ENCODE results near the gene MYO5B. TPM values are rescaled to one million over a fixed set of nuclear protein-coding genes. Genes with fewer than 3 reads are reported as not detected.

Gene MYO5B
- total and polyA plus RNA-seq, 9 donors = 0.83 to 3.3 (median 1.3) TPM

GRCh38 chr18:49967636-49968313 lies 227.2 kb downstream of the MYO5B start:
- no peaks in the 10 kb centered on the region for H3K27me3 ChIP-seq (ENCODE audit: control insufficient read depth, insufficient read depth, low read length)
- H3K27ac ChIP-seq (ENCODE audit: low read length) = no peak overlapping the region
- 68% methylated on average over 4 of the region's 7 CpGs for WGBS (ENCODE audit: insufficient coverage)
- H3K36me3 ChIP-seq (ENCODE audit: control insufficient read depth, insufficient read depth, low read length) = no peaks in the 10 kb centered on the region
- H3K9me3 ChIP-seq (replicated peaks; ENCODE audit: control insufficient read depth, low read depth, low read length) = no peaks in the 10 kb centered on the region
- DNase-seq = peak; percentile 27
- H3K4me1 ChIP-seq (ENCODE audit: control insufficient read depth, insufficient read depth, low read length) = no peaks in the 10 kb centered on the region
- H3K4me3 ChIP-seq (ENCODE audit: low read length) = no peak overlapping the region

GRCh38 chr18:49967171-49967570 lies 227.8 kb downstream of the MYO5B start:
- Histone ChIP-seq H3K27me3 (ENCODE audit: control insufficient read depth, insufficient read depth, low read length) (no peaks in the 10 kb centered on the region), H3K27ac (ENCODE audit: low read length) (no peak overlapping the region), H3K36me3 (ENCODE audit: control insufficient read depth, insufficient read depth, low read length) (no peaks in the 10 kb centered on the region), H3K9me3 (replicated peaks; ENCODE audit: control insufficient read depth, low read depth, low read length) (no peaks in the 10 kb centered on the region), H3K4me3 (ENCODE audit: low read length) (no peak overlapping the region), H3K4me1 (ENCODE audit: control insufficient read depth, insufficient read depth, low read length) (no peaks in the 10 kb centered on the region)
- WGBS (ENCODE audit: insufficient coverage) = no CpG with 5 or more reads among the region's 4 CpGs
- no peak for DNase-seq

- no peaks in the 10 kb centered on the region for H3K36me3 ChIP-seq (ENCODE audit: control insufficient read depth, insufficient read depth, low read length)
- no peaks in the 10 kb centered on the region for H3K27me3 ChIP-seq (ENCODE audit: control insufficient read depth, insufficient read depth, low read length)
- H3K9me3 ChIP-seq (replicated peaks; ENCODE audit: control insufficient read depth, low read depth, low read length) = no peaks in the 10 kb centered on the region
- H3K4me1 ChIP-seq (ENCODE audit: control insufficient read depth, insufficient read depth, low read length) = no peaks in the 10 kb centered on the region
- no peak overlapping the region for H3K4me3 ChIP-seq (ENCODE audit: low read length)
- H3K27ac ChIP-seq (ENCODE audit: low read length) = no peak overlapping the region
- DNase-seq = no peak
- WGBS (ENCODE audit: insufficient coverage) = no CpG with 5 or more reads among the region's 3 CpGs
These were observed 228.9 kb downstream of the MYO5B start for GRCh38 chr18:49966090-49966489.

GRCh38 chr18:49963217-49963616 lies 231.7 kb downstream of the MYO5B start:
- Histone ChIP-seq H3K27ac (ENCODE audit: low read length) (no peak overlapping the region), H3K36me3 (ENCODE audit: control insufficient read depth, insufficient read depth, low read length) (no peaks in the 10 kb centered on the region), H3K27me3 (ENCODE audit: control insufficient read depth, insufficient read depth, low read length) (no peaks in the 10 kb centered on the region), H3K4me3 (ENCODE audit: low read length) (no peak overlapping the region), H3K9me3 (replicated peaks; ENCODE audit: control insufficient read depth, low read depth, low read length) (no peaks in the 10 kb centered on the region), H3K4me1 (ENCODE audit: control insufficient read depth, insufficient read depth, low read length) (no peaks in the 10 kb centered on the region)
- WGBS (ENCODE audit: insufficient coverage) = 87% methylated on average over 4 of the region's 4 CpGs
- no peak for DNase-seq

GRCh38 chr18:49961271-49961670 lies 233.7 kb downstream of the MYO5B start:
- Histone ChIP-seq H3K36me3 (ENCODE audit: control insufficient read depth, insufficient read depth, low read length) (no peaks in the 10 kb centered on the region), H3K4me3 (ENCODE audit: low read length) (no peak overlapping the region), H3K27ac (ENCODE audit: low read length) (no peak overlapping the region), H3K27me3 (ENCODE audit: control insufficient read depth, insufficient read depth, low read length) (no peaks in the 10 kb centered on the region), H3K4me1 (ENCODE audit: control insufficient read depth, insufficient read depth, low read length) (no peaks in the 10 kb centered on the region), H3K9me3 (replicated peaks; ENCODE audit: control insufficient read depth, low read depth, low read length) (no peaks in the 10 kb centered on the region)
- WGBS (ENCODE audit: insufficient coverage) = no CpG with 5 or more reads among the region's 2 CpGs
- DNase-seq = no peak

GRCh38 chr18:49960376-49960775 lies 234.6 kb downstream of the MYO5B start:
- no peaks in the 10 kb centered on the region for H3K27me3 ChIP-seq (ENCODE audit: control insufficient read depth, insufficient read depth, low read length)
- WGBS (ENCODE audit: insufficient coverage) = 83% methylated on average over 4 of the region's 4 CpGs

GRCh38 chr18:49959176-49959575 lies 235.8 kb downstream of the MYO5B start:
- no peak for DNase-seq
- 71% methylated on average over 4 of the region's 5 CpGs for WGBS (ENCODE audit: insufficient coverage)
- H3K27ac ChIP-seq (ENCODE audit: low read length) = no peak overlapping the region
- H3K9me3 ChIP-seq (replicated peaks; ENCODE audit: control insufficient read depth, low read depth, low read length) = no peaks in the 10 kb centered on the region
- no peaks in the 10 kb centered on the region for H3K36me3 ChIP-seq (ENCODE audit: control insufficient read depth, insufficient read depth, low read length)
- H3K4me1 ChIP-seq (ENCODE audit: control insufficient read depth, insufficient read depth, low read length) = no peaks in the 10 kb centered on the region
- H3K4me3 ChIP-seq (ENCODE audit: low read length) = no peak overlapping the region
- H3K27me3 ChIP-seq (ENCODE audit: control insufficient read depth, insufficient read depth, low read length) = no peaks in the 10 kb centered on the region

More at GRCh38 chr18:49960376-49960775, 234.6 kb downstream of the MYO5B start:
- Histone ChIP-seq H3K27ac (ENCODE audit: low read length) (no peak overlapping the region), H3K36me3 (ENCODE audit: control insufficient read depth, insufficient read depth, low read length) (no peaks in the 10 kb centered on the region), H3K4me1 (ENCODE audit: control insufficient read depth, insufficient read depth, low read length) (no peaks in the 10 kb centered on the region), H3K9me3 (replicated peaks; ENCODE audit: control insufficient read depth, low read depth, low read length) (no peaks in the 10 kb centered on the region), H3K4me3 (ENCODE audit: low read length) (no peak overlapping the region)
- no peak for DNase-seq

- WGBS (ENCODE audit: insufficient coverage) = no CpG with 5 or more reads among the region's 5 CpGs
- no peak overlapping the region for H3K4me3 ChIP-seq (ENCODE audit: low read length)
- peaks cover 5% of the 10 kb centered on the region for H3K27me3 ChIP-seq (ENCODE audit: control insufficient read depth, insufficient read depth, low read length)
- H3K27ac ChIP-seq (ENCODE audit: low read length) = no peak overlapping the region
- no peaks in the 10 kb centered on the region for H3K4me1 ChIP-seq (ENCODE audit: control insufficient read depth, insufficient read depth, low read length)
- H3K36me3 ChIP-seq (ENCODE audit: control insufficient read depth, insufficient read depth, low read length) = no peaks in the 10 kb centered on the region
- no peak for DNase-seq
- H3K9me3 ChIP-seq (replicated peaks; ENCODE audit: control insufficient read depth, low read depth, low read length) = no peaks in the 10 kb centered on the region
These were observed 239.7 kb downstream of the MYO5B start for GRCh38 chr18:49955263-49955662.

- DNase-seq = no peak
- H3K9me3 ChIP-seq (replicated peaks; ENCODE audit: control insufficient read depth, low read depth, low read length) = no peaks in the 10 kb centered on the region
- no peak overlapping the region for H3K4me3 ChIP-seq (ENCODE audit: low read length)
- no peak overlapping the region for H3K27ac ChIP-seq (ENCODE audit: low read length)
- WGBS (ENCODE audit: insufficient coverage) = 0% methylated on average over 1 of the region's 1 CpG
- H3K4me1 ChIP-seq (ENCODE audit: control insufficient read depth, insufficient read depth, low read length) = no peaks in the 10 kb centered on the region
- peaks cover 9% of the 10 kb centered on the region for H3K27me3 ChIP-seq (ENCODE audit: control insufficient read depth, insufficient read depth, low read length)
- H3K36me3 ChIP-seq (ENCODE audit: control insufficient read depth, insufficient read depth, low read length) = no peaks in the 10 kb centered on the region
These were observed 241.6 kb downstream of the MYO5B start for GRCh38 chr18:49953391-49953790.

GRCh38 chr18:49949951-49950395 lies 245.0 kb downstream of the MYO5B start:
- H3K4me1 ChIP-seq (ENCODE audit: control insufficient read depth, insufficient read depth, low read length) = no peaks in the 10 kb centered on the region
- no peak overlapping the region for H3K27ac ChIP-seq (ENCODE audit: low read length)
- peaks cover 9% of the 10 kb centered on the region for H3K27me3 ChIP-seq (ENCODE audit: control insufficient read depth, insufficient read depth, low read length)
- DNase-seq = no peak
- no CpG with 5 or more reads among the region's 2 CpGs for WGBS (ENCODE audit: insufficient coverage)
- no peak overlapping the region for H3K4me3 ChIP-seq (ENCODE audit: low read length)
- no peaks in the 10 kb centered on the region for H3K9me3 ChIP-seq (replicated peaks; ENCODE audit: control insufficient read depth, low read depth, low read length)
- no peaks in the 10 kb centered on the region for H3K36me3 ChIP-seq (ENCODE audit: control insufficient read depth, insufficient read depth, low read length)

- Histone ChIP-seq H3K4me1 (ENCODE audit: control insufficient read depth, insufficient read depth, low read length) (no peaks in the 10 kb centered on the region), H3K36me3 (ENCODE audit: control insufficient read depth, insufficient read depth, low read length) (no peaks in the 10 kb centered on the region), H3K27ac (ENCODE audit: low read length) (no peak overlapping the region), H3K4me3 (ENCODE audit: low read length) (no peak overlapping the region), H3K9me3 (replicated peaks; ENCODE audit: control insufficient read depth, low read depth, low read length) (no peaks in the 10 kb centered on the region), H3K27me3 (ENCODE audit: control insufficient read depth, insufficient read depth, low read length) (peaks cover 9% of the 10 kb centered on the region)
- DNase-seq = no peak
- no CpG with 5 or more reads among the region's 1 CpG for WGBS (ENCODE audit: insufficient coverage)
These were observed 246.0 kb downstream of the MYO5B start for GRCh38 chr18:49948975-49949374.

Measured in muscle of leg (tissue), 11 donors.